Liver (tissue), 9 donors: ENCODE measurements around the gene DZIP1L. TPM values are rescaled to one million over a fixed set of nuclear protein-coding genes. Genes with fewer than 3 reads are reported as not detected.

ENCODE experiments used
- DNase-seq: peaks from one replicate; pipeline ENCODE4 v3.0.0-alpha.2; 2017; ENCODE audit warnings: low spot score
- H3K27ac ChIP-seq, 2 donors: one replicate each; pipeline ENCODE4 v1.7.0; 2013; ENCODE audit warnings: inconsistent platforms in 2 of 2, low read length in 2 of 2, control low read depth in 1 of 2, low read depth in 1 of 2, mild to moderate bottlenecking in 1 of 2
- H3K27me3 ChIP-seq, 4 donors: one replicate each; pipeline versions ENCODE4 v1.6.1 to v1.7.0; 2013; ENCODE audit warnings: low read length in 3 of 4, inconsistent platforms in 1 of 4, mild to moderate bottlenecking in 1 of 4, moderate library complexity in 1 of 4; ENCODE audit not compliant: control insufficient read depth in 4 of 4, insufficient read depth in 4 of 4
- H3K36me3 ChIP-seq, 4 donors: one replicate each; pipeline versions ENCODE4 v1.6.1 to v1.7.0; 2013; ENCODE audit warnings: low read length in 3 of 4, mild to moderate bottlenecking in 3 of 4, low read depth in 1 of 4, moderate library complexity in 1 of 4; ENCODE audit not compliant: control insufficient read depth in 4 of 4, insufficient read depth in 3 of 4
- H3K4me1 ChIP-seq, 4 donors: one replicate each; pipeline versions ENCODE4 v1.6.1 to v1.7.0; 2013; ENCODE audit warnings: low read length in 3 of 4, mild to moderate bottlenecking in 3 of 4, moderate library complexity in 1 of 4; ENCODE audit not compliant: control insufficient read depth in 4 of 4, insufficient read depth in 4 of 4
- H3K4me3 ChIP-seq, 3 donors: one replicate each; pipeline versions ENCODE4 v1.6.1 to v1.7.0; 2013; ENCODE audit warnings: low read length in 3 of 3, control low read depth in 1 of 3, low read depth in 1 of 3, mild to moderate bottlenecking in 1 of 3
- H3K9ac ChIP-seq, 2 donors: one replicate each; pipeline ENCODE4 v1.7.0; 2013; ENCODE audit warnings: low read length in 2 of 2, mild to moderate bottlenecking in 2 of 2, moderate library complexity in 2 of 2, control low read depth in 1 of 2, low read depth in 1 of 2
- H3K9me3 ChIP-seq, 4 donors: one replicate each; pipeline versions ENCODE4 v1.6.1 to v1.7.0; 2013; ENCODE audit warnings: low read length in 3 of 4; ENCODE audit not compliant: control insufficient read depth in 4 of 4
- ATF3 ChIP-seq: IDR thresholded peaks from 2 replicates; pipeline ENCODE4 v1.6.1; 2016; ENCODE audit warnings: antibody characterized with exemption
- CTCF ChIP-seq: fragments of 150-350 bp; IDR thresholded peaks from 2 replicates; pipeline ENCODE4 v1.5.1; 2017; ENCODE audit warnings: improper control_type of control experiment, low read depth, low read length; ENCODE audit not compliant: missing input control
- EGR1 ChIP-seq, 2 donors: IDR thresholded peaks; 2 replicates each; pipeline ENCODE4 v1.6.1; 2016 to 2018; ENCODE audit warnings: antibody characterized with exemption in 2 of 2, low read depth in 2 of 2
- FOXA1 ChIP-seq: IDR thresholded peaks from 2 replicates; pipeline ENCODE4 v1.6.1; 2016; ENCODE audit warnings: antibody characterized with exemption
- FOXA2 ChIP-seq: IDR thresholded peaks from 2 replicates; pipeline ENCODE4 v1.6.1; 2016; ENCODE audit warnings: antibody characterized with exemption
- GABPA ChIP-seq, 2 donors: IDR thresholded peaks in 1 of 2; conservative IDR thresholded peaks in 1 of 2; 2 replicates each; pipeline ENCODE4 v1.6.1; 2016; ENCODE audit warnings: antibody characterized with exemption in 2 of 2, mild to moderate bottlenecking in 1 of 2, moderate library complexity in 1 of 2
- HNF4A ChIP-seq, 2 donors: conservative IDR thresholded peaks; 2 replicates each; pipeline ENCODE4 v1.6.1; 2016; ENCODE audit warnings: antibody characterized with exemption in 2 of 2, mild to moderate bottlenecking in 2 of 2
- HNF4G ChIP-seq: IDR thresholded peaks from 2 replicates; pipeline ENCODE4 v1.6.1; 2016; ENCODE audit warnings: antibody characterized with exemption
- JUND ChIP-seq, 2 donors: IDR thresholded peaks; 2 replicates each; pipeline ENCODE4 v1.6.1; 2016; ENCODE audit warnings: antibody characterized with exemption in 2 of 2
- MAX ChIP-seq: IDR thresholded peaks from 2 replicates; pipeline ENCODE4 v1.6.1; 2016; ENCODE audit warnings: antibody characterized with exemption
- NR2F2 ChIP-seq: IDR thresholded peaks from 2 replicates; pipeline ENCODE4 v1.6.1; 2016; ENCODE audit warnings: antibody characterized with exemption
- RAD21 ChIP-seq, 2 donors: IDR thresholded peaks; 2 replicates each; pipeline ENCODE4 v1.6.1; 2016; ENCODE audit warnings: antibody characterized with exemption in 2 of 2, mild to moderate bottlenecking in 2 of 2
- REST ChIP-seq: IDR thresholded peaks from 2 replicates; pipeline ENCODE4 v1.6.1; 2016; ENCODE audit warnings: antibody characterized with exemption, mild to moderate bottlenecking
- RXRA ChIP-seq, 2 donors: IDR thresholded peaks; 2 replicates each; pipeline ENCODE4 v1.6.1; 2017 to 2018; ENCODE audit warnings: antibody characterized with exemption in 2 of 2, mild to moderate bottlenecking in 1 of 2
- SP1 ChIP-seq: IDR thresholded peaks from 2 replicates; pipeline ENCODE4 v1.6.1; 2018; ENCODE audit warnings: antibody characterized with exemption, mild to moderate bottlenecking
- TAF1 ChIP-seq: conservative IDR thresholded peaks from 2 replicates; pipeline ENCODE4 v1.6.1; 2016; ENCODE audit warnings: antibody characterized with exemption, mild to moderate bottlenecking
- YY1 ChIP-seq: IDR thresholded peaks from 2 replicates; pipeline ENCODE4 v1.6.1; 2016; ENCODE audit warnings: antibody characterized with exemption, mild to moderate bottlenecking
- ZBTB33 ChIP-seq: IDR thresholded peaks from 2 replicates; pipeline ENCODE4 v1.6.1; 2016; ENCODE audit warnings: antibody characterized with exemption
- WGBS: extraction: QIAGEN DNeasy Blood & Tissue Kit; methylation state at CpG from one replicate; pipeline ENCODE4 v1.1.7; 2013; 5-methylcytosine and 5-hydroxymethylcytosine counted together
- polyA plus RNA-seq, 2 donors: library from polyadenylated mRNA; stranded (reverse) in 1 of 2; unstranded in 1 of 2; fragments of 200-250 nt in 1 of 2; fragments of >200 nt in 1 of 2; fragmentation: Nextera tagmentation in 1 of 2; extraction: Ambion mirVana in 1 of 2; gene quantifications; one replicate each; pipeline versions ENCODE4 v1.2.1 to v1.2.3, GENCODE V29; 2013 to 2015
- total RNA-seq, 2 donors: library from RNA; depleted of rRNA; stranded (reverse); fragments of >200 nt; gene quantifications; one replicate each; pipeline ENCODE4 v1.2.3, GENCODE V29; 2014
- donor health status: healthy.
- donor health status: healthy.
- donor health status: healthy.
- donor health status: healthy.
- donor health status: healthy.

DZIP1L gene
- total and polyA plus RNA-seq, 4 donors, result 0.62 to 5.9 (median 1.3) TPM

- 92% methylated on average over 9 of the region's 9 CpGs for WGBS
These were observed 66.1 kb downstream of the DZIP1L start for GRCh38 chr3:138049157-138049919.

GRCh38 chr3:138047596-138048158 lies 67.7 kb downstream of the DZIP1L start:
- H3K36me3 ChIP-seq, result no peaks in the 10 kb centered on the region
- H3K27ac ChIP-seq, result no peak overlapping the region
- H3K9me3 ChIP-seq, result no peaks in the 10 kb centered on the region
- no peak for DNase-seq
- no peak for TF ChIP-seq MAX
- no peak for TF ChIP-seq FOXA1
- TF ChIP-seq ZBTB33, result no peak
- TF ChIP-seq JUND (IDR thresholded peaks at IDR 0.05), result no peak
- TF ChIP-seq YY1, result no peak
- no peak for TF ChIP-seq HNF4A (conservative IDR thresholded peaks at IDR 0.05)
- TF ChIP-seq REST, result no peak
- TF ChIP-seq HNF4G, result no peak
- TF ChIP-seq CTCF, result no peak
- no peak for TF ChIP-seq RAD21 (IDR thresholded peaks at IDR 0.05)
- no peak for TF ChIP-seq FOXA2
- TF ChIP-seq TAF1, result no peak
- TF ChIP-seq NR2F2, result no peak
- TF ChIP-seq SP1, result no peak
- TF ChIP-seq ATF3, result no peak
- no peak for TF ChIP-seq GABPA (IDR thresholded peaks at IDR 0.05 in 1 of 2, conservative IDR thresholded peaks at IDR 0.05 in 1 of 2)
- TF ChIP-seq RXRA (IDR thresholded peaks at IDR 0.05), result no peak
- no peak for TF ChIP-seq EGR1 (IDR thresholded peaks at IDR 0.05; ENCODE audit: low read depth in 2 of 2)
- no peak overlapping the region for H3K9ac ChIP-seq
- H3K27me3 ChIP-seq, result peaks cover 0 to 4% (median 0%) of the 10 kb centered on the region in 4 donors
- WGBS, result 66% methylated on average over 5 of the region's 5 CpGs
- H3K4me1 ChIP-seq, result no peaks in the 10 kb centered on the region
- H3K4me3 ChIP-seq, result no peak overlapping the region

More at GRCh38 chr3:138049157-138049919, 66.1 kb downstream of the DZIP1L start:
- Histone ChIP-seq H3K4me3 (no peak overlapping the region), H3K4me1 (no peaks in the 10 kb centered on the region), H3K36me3 (no peaks in the 10 kb centered on the region), H3K27me3 (no peaks in the 10 kb centered on the region), H3K27ac (no peak overlapping the region), H3K9me3 (no peaks in the 10 kb centered on the region), H3K9ac (no peak overlapping the region)
- DNase-seq, result no peak
- TF ChIP-seq MAX (no peak), NR2F2 (no peak), JUND (IDR thresholded peaks at IDR 0.05) (no peak), FOXA1 (no peak)
